H1 (cell line): ENCODE data around the gene TDP2. TPM values are rescaled to one million over a fixed set of nuclear protein-coding genes. Genes with fewer than 3 reads are reported as not detected.

ENCODE experiments used
- CTCF ChIA-PET: fragments of 300-600 bp; sonication (Branson Sonifier 250); formaldehyde crosslinking; loops from one replicate; lab custom pipeline; 2021; ENCODE audit not compliant: partially characterized antibody; lab: Charles Lee
- POLR2A ChIA-PET: fragments of 300-600 bp; sonication (Branson Sonifier 250); formaldehyde crosslinking; loops from one replicate; lab custom pipeline; 2021; ENCODE audit warnings: inconsistent platforms; ENCODE audit not compliant: partially characterized antibody; lab: Charles Lee
- DNase-seq, 2 experiments: peaks; one replicate each; pipeline versions ENCODE4 v3.0.0 to v3.0.0-alpha.2; 2010 to 2022; ENCODE audit warnings: low spot score in 2 of 2, low read depth in 1 of 2, mixed read lengths in 1 of 2
- FAIRE-seq: peaks from 2 replicates; lab custom pipeline; 2011; peaks lifted over from hg19 to GRCh38; lab: Jason Lieb, UNC
- H2AFZ ChIP-seq: 2 replicates; pipeline ENCODE4 v1.8.1; 2012; ENCODE audit warnings: low read length, inconsistent platforms
- H2AK5ac ChIP-seq: 2 replicates; pipeline ENCODE4 v1.6.1; 2013; ENCODE audit warnings: low read depth, low read length
- H2BK120ac ChIP-seq: replicated peaks from 2 replicates; pipeline ENCODE3; 2013; ENCODE audit warnings: low read depth, low read length, inconsistent platforms
- H2BK12ac ChIP-seq: 2 replicates; pipeline ENCODE4 v1.6.1; 2013; ENCODE audit warnings: low read depth, low read length
- H2BK15ac ChIP-seq: 2 replicates; pipeline ENCODE4 v1.6.1; 2013; ENCODE audit warnings: low read length
- H2BK20ac ChIP-seq: 2 replicates; pipeline ENCODE4 v1.6.1; 2013; ENCODE audit warnings: low read length
- H2BK5ac ChIP-seq: 2 replicates; pipeline ENCODE4 v1.6.1; 2013; ENCODE audit warnings: low read depth, low read length
- H3K14ac ChIP-seq: 2 replicates; pipeline ENCODE4 v1.6.1; 2013; ENCODE audit warnings: inconsistent platforms; ENCODE audit not compliant: insufficient read length
- H3K18ac ChIP-seq: 2 replicates; pipeline ENCODE4 v1.6.1; 2013; ENCODE audit warnings: low read length; ENCODE audit errors: extremely low read depth
- H3K23ac ChIP-seq: 2 replicates; pipeline ENCODE4 v1.6.1; 2013; ENCODE audit warnings: inconsistent platforms; ENCODE audit not compliant: insufficient read length
- H3K23me2 ChIP-seq: 2 replicates; pipeline ENCODE4 v1.6.1; 2013; ENCODE audit warnings: low read depth, low read length
- H3K27ac ChIP-seq: 2 replicates; pipeline ENCODE4 v1.6.1; 2011; ENCODE audit warnings: low read depth, low read length, inconsistent platforms
- H3K27me3 ChIP-seq, 4 experiments: replicated peaks in 1 of 4; 1 replicate in 1 of 4; 2 replicates in 3 of 4; pipeline versions ENCODE4 v1.6.1 to v1.8.1; 2011 to 2013; ENCODE audit warnings: low read length in 3 of 4, mild to moderate bottlenecking in 3 of 4, inconsistent platforms in 2 of 4, mixed read lengths in 2 of 4, moderate library complexity in 1 of 4; ENCODE audit not compliant: control insufficient read depth in 3 of 4, insufficient read depth in 3 of 4; ENCODE audit errors: extremely low read depth in 1 of 4
- H3K36me3 ChIP-seq, 4 experiments: 2 replicates each; pipeline versions ENCODE4 v1.6.1 to v1.8.1; 2011 to 2013; ENCODE audit warnings: mild to moderate bottlenecking in 4 of 4, low read length in 3 of 4, moderate library complexity in 2 of 4, control low read depth in 1 of 4, inconsistent platforms in 1 of 4; ENCODE audit not compliant: insufficient read depth in 4 of 4, control insufficient read depth in 2 of 4
- H3K4ac ChIP-seq: replicated peaks from 2 replicates; pipeline ENCODE3; 2013; ENCODE audit warnings: low read length, low read depth, mixed read lengths, inconsistent platforms; ENCODE audit not compliant: insufficient read length
- H3K4me1 ChIP-seq, 4 experiments: replicated peaks in 1 of 4; 1 replicate in 1 of 4; 2 replicates in 3 of 4; pipeline versions ENCODE4 v1.6.1 to v1.8.1; 2011 to 2013; ENCODE audit warnings: low read length in 3 of 4, inconsistent platforms in 2 of 4, mixed read lengths in 1 of 4; ENCODE audit not compliant: insufficient read depth in 4 of 4, control insufficient read depth in 3 of 4
- H3K4me2 ChIP-seq, 2 experiments: 2 replicates each; pipeline versions ENCODE4 v1.6.1 to v1.8.1; 2011 to 2013; ENCODE audit warnings: low read depth in 2 of 2, low read length in 2 of 2, control low read depth in 1 of 2, inconsistent platforms in 1 of 2, mild to moderate bottlenecking in 1 of 2; ENCODE audit not compliant: insufficient read depth in 1 of 2
- H3K4me3 ChIP-seq, 4 experiments: fragments of 200-600, 300-600 bp in 1 of 4; sonication (generic), shearing (Covaris generic), sonication (Bioruptor Twin) in 1 of 4; 2 replicates each; pipeline versions ENCODE4 v1.5.1 to v1.8.1; 2011 to 2016; ENCODE audit warnings: low read length in 4 of 4, low read depth in 3 of 4, control low read depth in 2 of 4, inconsistent platforms in 2 of 4, mild to moderate bottlenecking in 2 of 4, mixed read lengths in 1 of 4, moderate library complexity in 1 of 4; ENCODE audit not compliant: insufficient read depth in 2 of 4; ENCODE audit errors: extremely low read depth in 1 of 4
- H3K56ac ChIP-seq: replicated peaks from 2 replicates; pipeline ENCODE3; 2013; ENCODE audit warnings: low read depth, mild to moderate bottlenecking, mixed read lengths, low read length, inconsistent platforms; ENCODE audit not compliant: insufficient read length
- H3K79me1 ChIP-seq: 2 replicates; pipeline ENCODE4 v1.6.1; 2013; ENCODE audit warnings: low read depth, low read length, control low read depth
- H3K79me2 ChIP-seq, 2 experiments: 2 replicates each; pipeline versions ENCODE4 v1.6.1 to v1.8.1; 2012 to 2013; ENCODE audit warnings: low read length in 2 of 2, mild to moderate bottlenecking in 2 of 2, inconsistent platforms in 1 of 2; ENCODE audit not compliant: insufficient read depth in 2 of 2, control insufficient read depth in 1 of 2
- H3K9ac ChIP-seq, 4 experiments: replicated peaks in 1 of 4; 1 replicate in 1 of 4; 2 replicates in 3 of 4; pipeline versions ENCODE4 v1.6.1 to v1.8.1; 2011 to 2013; ENCODE audit warnings: low read depth in 3 of 4, low read length in 3 of 4, control low read depth in 2 of 4, mild to moderate bottlenecking in 2 of 4, moderate library complexity in 2 of 4, inconsistent platforms in 1 of 4; ENCODE audit errors: extremely low read depth in 1 of 4
- H3K9me3 ChIP-seq, 2 experiments: 2 replicates each; pipeline versions ENCODE4 v1.6.1 to v1.8.1; 2012 to 2013; ENCODE audit warnings: mild to moderate bottlenecking in 2 of 2, moderate library complexity in 2 of 2, control low read depth in 1 of 2, inconsistent platforms in 1 of 2, low read depth in 1 of 2, low read length in 1 of 2, mixed read lengths in 1 of 2; ENCODE audit not compliant: insufficient read depth in 2 of 2
- H4K20me1 ChIP-seq, 2 experiments: replicated peaks in 1 of 2; 2 replicates each; pipeline versions ENCODE3 to v1.8.1; 2011 to 2013; ENCODE audit warnings: inconsistent platforms in 2 of 2, low read length in 2 of 2, mild to moderate bottlenecking in 1 of 2; ENCODE audit not compliant: insufficient read depth in 2 of 2, control insufficient read depth in 1 of 2
- H4K5ac ChIP-seq: 2 replicates; pipeline ENCODE4 v1.6.1; 2013; ENCODE audit warnings: low read length, low read depth, mixed read lengths, inconsistent platforms; ENCODE audit not compliant: insufficient read length
- H4K8ac ChIP-seq: 2 replicates; pipeline ENCODE4 v1.8.0; 2013; ENCODE audit warnings: mild to moderate bottlenecking, moderate library complexity, low read length, inconsistent platforms; ENCODE audit not compliant: insufficient read depth; ENCODE audit errors: extremely low read depth
- H4K91ac ChIP-seq: replicated peaks from 2 replicates; pipeline ENCODE3; 2013; ENCODE audit warnings: low read length, mixed read lengths, inconsistent platforms; ENCODE audit not compliant: insufficient read length
- ASH2L ChIP-seq: fragments of 200-600, 300-600 bp; sonication (generic); IDR thresholded peaks from one replicate; pipeline ENCODE4 v1.7.1; 2017; ENCODE audit warnings: low read length
- CBX8 ChIP-seq: fragments of 300-800, 300-1000 bp; sonication (generic); IDR thresholded peaks from 2 replicates; pipeline ENCODE4 v1.7.1; 2016; ENCODE audit warnings: low read depth, low read length, borderline replicate concordance
- CHD2 ChIP-seq: IDR thresholded peaks from 2 replicates; pipeline ENCODE4 v1.6.1; 2012; ENCODE audit warnings: low read length, improper control_type of control experiment
- EP300 ChIP-seq, 2 experiments: IDR thresholded peaks; 1 replicate in 1 of 2; 2 replicates in 1 of 2; pipeline ENCODE4 v1.6.1; 2011 to 2012; ENCODE audit warnings: low read depth in 2 of 2, low read length in 2 of 2, mild to moderate bottlenecking in 2 of 2, borderline replicate concordance in 1 of 2, inconsistent platforms in 1 of 2, moderate library complexity in 1 of 2
- EZH2 ChIP-seq: fragments of 200-600 bp; sonication (generic); IDR thresholded peaks from 2 replicates; pipeline ENCODE4 v1.7.1; 2012; ENCODE audit warnings: low read depth, mild to moderate bottlenecking, moderate library complexity, low read length, inconsistent platforms; ENCODE audit not compliant: severe bottlenecking
- KDM5A ChIP-seq: fragments of 200-600 bp; IDR thresholded peaks from 2 replicates; pipeline ENCODE4 v1.7.1; 2012; ENCODE audit warnings: mild to moderate bottlenecking, low read length, inconsistent platforms, mixed read lengths
- NANOG ChIP-seq: IDR thresholded peaks from 2 replicates; pipeline ENCODE4 v1.6.1; 2011; ENCODE audit warnings: low read length, low read depth, mild to moderate bottlenecking, inconsistent platforms; ENCODE audit not compliant: insufficient read depth, poor library complexity, severe bottlenecking
- RAD21 ChIP-seq, 2 experiments: IDR thresholded peaks in 1 of 2; conservative IDR thresholded peaks in 1 of 2; 2 replicates each; pipeline ENCODE4 v1.6.1; 2011; ENCODE audit warnings: low read depth in 2 of 2, low read length in 2 of 2, improper control_type of control experiment in 1 of 2, inconsistent platforms in 1 of 2, mild to moderate bottlenecking in 1 of 2, moderate library complexity in 1 of 2
- RBBP5 ChIP-seq: IDR thresholded peaks from 2 replicates; pipeline ENCODE4 v1.7.1; 2012; ENCODE audit warnings: low read depth, mild to moderate bottlenecking, inconsistent platforms, low read length, moderate library complexity, borderline replicate concordance
- RFX5 ChIP-seq: IDR thresholded peaks from 2 replicates; pipeline ENCODE4 v1.6.1; 2011; ENCODE audit warnings: low read depth, low read length, improper control_type of control experiment, borderline replicate concordance
- SIX5 ChIP-seq: IDR thresholded peaks from 2 replicates; pipeline ENCODE4 v1.6.1; 2011; ENCODE audit warnings: mild to moderate bottlenecking, low read depth, low read length
- SUZ12 ChIP-seq: fragments of 200-600 bp; sonication (generic); IDR thresholded peaks from 2 replicates; pipeline ENCODE4 v1.6.1; 2012; ENCODE audit warnings: mild to moderate bottlenecking, inconsistent platforms, low read length, moderate library complexity, mixed read lengths
- TAF1 ChIP-seq: IDR thresholded peaks from 2 replicates; pipeline ENCODE4 v1.6.1; 2011; ENCODE audit warnings: mild to moderate bottlenecking, low read depth, low read length
- ZNF274 ChIP-seq: IDR thresholded peaks from 2 replicates; pipeline ENCODE4 v1.7.0; 2012; ENCODE audit warnings: low read length, borderline replicate concordance; ENCODE audit errors: extremely low read depth
- WGBS, 2 experiments: shearing (Covaris generic) in 1 of 2; methylation state at CpG; one replicate each; pipeline versions ENCODE4 v1.1.6 to v1.1.7; 2013 to 2015; ENCODE audit warnings: low lambda C conversion rate in 2 of 2, mixed read lengths in 2 of 2, inconsistent platforms in 1 of 2, low coverage in 1 of 2, missing lambda C conversion rate in 1 of 2; ENCODE audit not compliant: insufficient replicate concordance in 2 of 2, insufficient coverage in 1 of 2, insufficient read length in 1 of 2; ENCODE audit errors: extremely low coverage in 1 of 2, missing lambda C conversion rate in 1 of 2; 5-methylcytosine and 5-hydroxymethylcytosine counted together
- polyA plus RNA-seq, 7 experiments: library from polyadenylated mRNA; depleted of rRNA in 3 of 7; stranded (reverse) in 5 of 7; unstranded in 2 of 7; fragments of >200 nt in 5 of 7; fragments of 200-250 nt in 2 of 7; gene quantifications; 1 replicate in 5 of 7; 2 replicates in 1 of 7; 4 replicates in 1 of 7; pipeline versions ENCODE4 v1.2.1 to v1.2.3, GENCODE V29; 2011 to 2013; ENCODE audit warnings: missing spikeins in 2 of 7, mixed read lengths in 2 of 7
- total RNA-seq: library from RNA; stranded (reverse); fragmentation: NEBNext Ultra II Directional; extraction: Animal tissue kit (Norgen Biotek cat#: 25700); gene quantifications from 2 replicates; pipeline ENCODE4 v1.2.1, GENCODE V29; 2021

The TDP2 gene
- total and polyA plus RNA-seq, 2 of the 8 experiments (the other 6 are each of a cell fraction or from before 2014, with no cell fraction given), result 18.8 to 51.6 TPM

- FAIRE-seq, result no peak
- POLR2A ChIA-PET, result interaction anchor here (1.4 kb wide), 1 partner anchor 10 kb away, joined by 6 read pairs; no protein-coding TSS in a partner anchor
- TF ChIP-seq EZH2, result no peak
- TF ChIP-seq RFX5, result no peak
- no peak for TF ChIP-seq CHD2
- TF ChIP-seq EP300 (IDR thresholded peaks at IDR 0.05; ENCODE audit: borderline replicate concordance in 1 of 2, low read depth in 2 of 2, low read length in 2 of 2), result no peak
- TF ChIP-seq ZNF274, result no peak
- TF ChIP-seq RBBP5, result no peak
- TF ChIP-seq NANOG, result no peak
- no peak for TF ChIP-seq CBX8
- no peak for TF ChIP-seq SUZ12
- TF ChIP-seq TAF1, result no peak
- TF ChIP-seq ASH2L, result no peak
- no peak for TF ChIP-seq SIX5
- TF ChIP-seq RAD21 (IDR thresholded peaks at IDR 0.05 in 1 of 2, conservative IDR thresholded peaks at IDR 0.05 in 1 of 2; ENCODE audit: low read depth in 2 of 2, low read length in 2 of 2), result no peak
- TF ChIP-seq KDM5A, result no peak
Measured at GRCh38 chr6:24673625-24674024, 6.9 kb upstream of the TDP2 start.

More at GRCh38 chr6:24673625-24674024, 6.9 kb upstream of the TDP2 start:
- Histone ChIP-seq H2AFZ (no peak overlapping the region), H2BK120ac (no peak overlapping the region), H2BK5ac (no peak overlapping the region), H3K4me3 (no peak overlapping the region), H2BK12ac (no peak overlapping the region), H3K18ac (no peak overlapping the region), H3K36me3 (peaks cover 0 to 29% (median 11%) of the 10 kb centered on the region in 4 experiments; a peak in 3 of 8 replicates), H3K23ac (no peak overlapping the region), H3K4me2 (no peak overlapping the region), H3K27me3 (no peaks in the 10 kb centered on the region), H3K23me2 (no peaks in the 10 kb centered on the region), H3K27ac (no peak overlapping the region), H3K9ac (no peak overlapping the region), H3K4ac (no peak overlapping the region), H2AK5ac (no peak overlapping the region), H4K20me1 (no peaks in the 10 kb centered on the region), H4K8ac (no peak overlapping the region), H3K14ac (no peak overlapping the region), H3K79me1 (no peaks in the 10 kb centered on the region), H2BK15ac (no peak overlapping the region), H3K79me2 (no peaks in the 10 kb centered on the region; a peak in 1 of 4 replicates), H3K9me3 (peaks cover 27 to 37% of the 10 kb centered on the region in 2 experiments), H4K91ac (no peak overlapping the region), H2BK20ac (no peak overlapping the region), H3K4me1 (no peaks in the 10 kb centered on the region), H4K5ac (no peak overlapping the region), H3K56ac (no peak overlapping the region)
- no peak for DNase-seq
- CTCF ChIA-PET, result no interaction called here
- WGBS, 2 experiments, result 82% methylated on average over 2 of the region's 2 CpGs; no CpG with 5 or more reads in 1 of the 2 experiments
